Amniotic epithelial cell (primary cell): ENCODE results near the gene PEX3.
A peak's percentile ranks its signal among the peaks of the same experiment; 100 is the strongest.
"Not testable (repeated sequence)": the region's sequence is repeated elsewhere in the genome, so short reads cannot be mapped to it uniquely, and the experiment has no call there.

Experiments used
- DNase-seq: peaks from one replicate; pipeline ENCODE4 v3.0.0-alpha.2; 2010; ENCODE audit warnings: low read depth

The PEX3 gene

DNA sequence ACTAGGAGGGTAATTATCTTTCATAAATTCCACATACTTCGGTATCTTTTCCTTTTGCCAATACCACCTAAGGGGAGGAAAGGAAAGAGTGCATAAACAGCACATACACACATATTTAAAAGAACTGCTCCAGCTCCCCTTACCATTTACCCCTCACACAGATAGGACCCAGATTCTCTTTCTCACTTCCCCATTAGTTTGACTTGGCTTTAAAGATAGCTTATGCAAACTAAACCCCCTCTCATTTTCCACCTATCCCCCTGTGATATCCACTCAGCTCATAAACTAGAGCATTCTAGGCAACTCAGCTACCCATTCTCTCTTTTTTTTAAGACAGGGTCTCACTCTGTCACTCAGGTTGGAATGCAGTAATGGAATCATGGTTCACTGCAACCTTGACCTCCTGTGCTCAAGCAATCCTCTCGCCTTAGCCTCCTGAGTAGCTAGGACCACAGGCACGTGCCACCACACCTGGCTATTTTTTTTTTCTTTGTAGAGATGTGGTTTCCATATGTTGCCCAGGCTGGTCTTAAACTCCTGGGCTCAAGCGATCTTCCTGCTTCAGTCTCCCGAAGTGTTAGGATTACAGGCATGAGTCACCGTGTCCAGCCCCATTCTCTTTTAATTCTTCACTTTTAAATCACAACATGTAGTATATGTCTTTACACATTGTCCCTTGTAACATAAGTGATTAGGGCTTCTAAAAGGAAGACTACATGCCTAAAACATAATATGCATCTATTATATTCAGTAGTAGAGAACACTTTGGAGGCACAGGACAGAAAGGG, 56.9 kb downstream of the PEX3 start:
- DNase-seq, result peak; percentile 21

DNA sequence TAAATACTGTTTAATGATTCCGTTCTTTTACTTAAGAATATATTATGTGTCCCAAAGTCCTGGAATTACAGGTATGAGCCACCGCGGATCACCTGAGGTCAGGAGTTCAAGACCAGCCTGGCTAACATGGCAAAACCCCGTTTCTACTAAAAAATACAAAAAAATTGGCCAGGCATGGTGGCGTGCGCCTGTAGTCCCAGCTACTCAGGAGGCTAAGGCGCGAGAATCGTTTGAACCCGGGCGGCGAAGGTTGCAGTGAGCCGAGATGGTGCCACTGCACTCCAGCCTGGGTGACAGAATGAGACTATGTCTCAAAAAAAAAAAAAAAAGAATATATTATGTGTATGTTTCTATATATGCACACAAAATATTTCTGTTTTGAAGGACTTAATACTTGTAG, 59.7 kb downstream of the PEX3 start:
- not testable (repeated sequence) for DNase-seq

DNA sequence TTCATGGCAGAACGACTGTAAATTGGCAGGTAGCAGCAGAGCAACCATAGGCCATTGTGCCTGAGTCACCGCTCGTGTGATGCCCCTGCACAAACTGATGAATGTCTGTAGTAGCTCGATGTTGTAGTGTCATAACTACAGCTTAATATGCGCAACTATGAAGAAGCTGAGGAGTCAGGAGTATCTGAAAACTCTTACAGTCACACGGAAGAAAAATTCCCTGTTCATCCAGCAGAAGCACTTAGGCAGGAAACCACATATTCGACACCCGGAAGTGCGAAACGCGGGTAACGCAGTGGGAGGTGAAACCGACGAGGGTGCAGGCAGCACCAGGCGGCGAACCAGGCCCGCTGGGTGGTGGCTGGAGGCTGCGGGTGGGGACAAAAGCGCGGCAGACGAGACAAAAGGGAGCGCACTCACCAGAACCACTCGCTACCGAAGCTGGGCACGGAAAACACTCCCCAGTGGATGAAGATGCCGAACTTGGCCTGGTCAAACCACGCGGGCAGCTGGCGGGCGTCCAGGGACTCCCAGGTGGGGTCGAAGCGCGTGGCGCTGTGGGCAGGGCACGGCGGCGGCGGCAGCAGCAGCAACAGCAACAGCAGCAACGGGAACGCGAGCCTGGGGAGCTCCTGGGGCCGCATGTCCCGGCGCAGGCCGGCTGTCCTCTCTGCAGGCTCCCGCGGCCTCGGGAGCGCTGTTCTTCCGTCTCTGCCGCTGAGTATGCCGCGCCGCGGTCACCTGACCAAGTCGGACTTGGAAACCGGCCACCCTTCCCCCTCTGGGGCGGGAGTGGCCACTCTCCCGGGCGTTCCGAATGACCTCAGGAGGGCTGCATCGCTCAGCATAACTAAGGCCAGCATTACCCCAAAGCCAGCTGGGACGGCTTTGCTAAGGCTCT, 60.6 kb downstream of the PEX3 start, which contains the start of gene FUCA2:
TSS of gene FUCA2 (minus strand) at position 730 of the 901 bp plus-strand sequence. CDS start at position 644, 86 bp downstream.
- DNase-seq, result peak; percentile 82

DNA sequence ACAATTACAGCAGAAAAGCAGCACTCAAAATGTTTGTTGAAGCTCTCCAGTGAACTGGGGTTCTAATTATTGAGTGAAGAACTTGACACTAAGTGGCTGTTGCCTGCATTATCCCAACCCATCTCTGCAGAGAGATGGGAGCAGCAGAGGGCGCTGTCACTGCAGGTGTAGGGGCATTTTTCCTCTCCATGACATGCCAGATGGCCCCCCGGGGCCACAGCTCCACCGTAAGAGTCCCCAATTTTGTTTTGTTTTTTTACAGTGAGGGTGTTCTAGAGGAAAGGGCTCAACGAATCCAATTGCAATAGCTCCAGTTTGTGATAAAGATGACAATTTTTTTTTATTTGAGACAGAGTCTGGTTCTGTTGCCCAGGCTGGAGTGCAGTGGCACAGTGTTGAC, 62.8 kb downstream of the PEX3 start:
- no peak for DNase-seq

DNA sequence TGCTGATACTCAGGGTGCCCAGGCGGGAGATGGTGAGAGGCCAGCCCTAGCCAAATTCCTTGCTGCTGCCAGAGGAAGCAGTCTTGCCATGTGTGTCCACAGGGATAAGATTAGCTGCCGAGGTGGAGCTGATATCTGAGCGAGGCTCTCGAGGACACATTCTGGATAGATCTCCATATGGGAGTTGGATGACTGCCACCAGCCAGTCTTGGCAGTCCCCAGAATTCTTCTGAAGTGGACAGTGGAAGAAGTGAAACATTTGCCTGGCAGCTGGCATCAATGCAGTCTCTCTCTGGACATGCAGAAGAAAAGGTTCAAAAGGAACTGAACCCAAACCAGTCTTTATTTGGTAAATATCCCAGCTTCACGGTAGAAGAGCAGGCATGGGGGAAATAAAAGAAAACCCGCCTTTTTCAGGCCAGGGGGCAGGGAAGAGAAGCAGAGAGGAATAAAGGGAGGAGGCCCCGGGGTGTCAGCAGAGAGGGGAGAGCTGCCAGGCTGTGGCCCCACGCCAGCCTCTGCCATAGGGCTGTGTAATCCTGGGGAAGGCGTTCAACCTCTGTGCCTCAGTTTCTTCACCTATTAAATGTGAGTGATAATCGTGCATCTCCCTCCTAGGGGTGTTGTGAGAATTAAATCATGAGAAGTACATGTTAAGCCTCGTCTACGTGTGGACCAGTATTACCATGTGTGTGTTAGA, 64.6 kb downstream of the PEX3 start:
- no peak for DNase-seq

DNA sequence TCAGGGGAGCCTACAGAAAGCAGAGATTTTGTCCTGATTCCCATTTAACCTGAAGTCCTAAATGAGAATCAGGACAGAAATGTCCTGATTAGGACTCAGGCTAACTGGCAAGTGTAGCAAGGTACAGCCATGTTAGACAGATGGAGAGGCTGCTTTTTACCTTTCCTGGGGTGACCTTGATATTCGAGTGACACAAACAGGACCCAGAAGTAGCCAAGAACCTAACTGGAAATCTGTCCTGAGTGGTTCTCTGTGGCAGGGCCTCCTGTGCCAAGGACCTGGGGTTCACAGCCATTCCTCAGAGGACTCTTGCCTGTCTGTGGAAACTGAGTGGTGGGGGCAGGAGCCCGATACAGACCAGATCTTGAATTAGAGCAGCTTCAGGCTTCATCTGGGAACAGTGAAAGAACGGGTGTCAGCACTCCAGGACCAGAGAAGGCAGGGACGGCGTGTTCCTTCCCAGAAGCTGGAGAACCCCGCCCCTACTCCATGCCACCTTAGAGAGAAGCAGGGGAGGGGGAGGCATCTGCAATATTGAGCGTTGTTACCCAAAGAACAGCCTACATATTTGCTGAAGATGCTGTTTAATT, 65.3 kb downstream of the PEX3 start:
- DNase-seq, result no peak

DNA sequence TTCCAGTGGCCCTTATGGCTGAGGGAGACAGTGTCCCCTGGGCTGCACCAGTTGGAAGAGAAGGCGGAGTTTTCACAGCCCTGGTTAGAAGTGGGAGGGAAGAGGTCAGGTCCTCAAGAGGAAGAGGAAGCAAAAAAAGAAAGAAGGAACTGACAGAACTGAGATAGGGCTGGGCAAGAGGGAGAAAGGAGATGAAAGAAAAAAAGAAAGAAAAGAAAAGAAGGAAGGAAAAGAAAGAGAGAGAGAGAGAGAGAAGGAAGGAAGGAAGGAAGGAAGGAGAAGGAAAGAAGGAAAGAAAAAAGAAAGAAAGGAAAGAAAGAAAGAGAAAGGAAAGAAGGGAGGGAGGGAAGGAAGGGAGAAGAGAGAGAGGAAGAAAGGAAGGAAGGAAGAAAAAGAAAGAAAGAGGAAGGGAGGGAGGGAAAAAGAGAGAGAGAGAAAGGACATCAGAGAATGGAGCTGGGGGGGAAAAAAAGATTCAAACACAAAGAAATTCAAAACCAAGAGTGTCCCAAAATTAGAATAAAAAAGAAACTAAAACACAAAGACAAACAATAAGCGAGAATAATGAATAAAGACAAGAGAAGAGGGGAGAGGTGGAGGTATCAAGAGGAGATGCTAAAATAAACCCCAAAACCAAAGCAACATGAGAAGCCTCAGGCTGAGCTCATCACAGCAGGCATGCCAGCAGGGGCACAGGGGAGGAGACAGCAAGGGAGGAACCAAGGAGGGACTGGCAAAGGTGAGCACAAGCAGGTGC, 66.3 kb downstream of the PEX3 start:
- no peak for DNase-seq

DNA sequence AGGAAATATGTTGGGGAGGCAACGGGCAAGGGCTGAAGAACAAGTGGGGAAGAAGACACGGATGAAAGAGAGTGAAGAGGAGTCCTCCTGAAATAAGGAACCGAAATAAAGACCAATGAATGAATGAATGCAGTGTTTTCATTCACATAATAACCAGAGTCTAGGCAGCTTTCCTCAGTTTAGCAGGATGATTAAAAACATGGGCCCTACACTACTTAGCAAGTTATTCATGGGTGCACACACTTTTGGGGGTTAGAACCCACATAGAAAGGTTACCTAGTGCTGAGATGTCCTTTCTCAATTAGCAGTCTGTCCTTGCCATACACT, 66.8 kb downstream of the PEX3 start:
- no peak for DNase-seq

DNA sequence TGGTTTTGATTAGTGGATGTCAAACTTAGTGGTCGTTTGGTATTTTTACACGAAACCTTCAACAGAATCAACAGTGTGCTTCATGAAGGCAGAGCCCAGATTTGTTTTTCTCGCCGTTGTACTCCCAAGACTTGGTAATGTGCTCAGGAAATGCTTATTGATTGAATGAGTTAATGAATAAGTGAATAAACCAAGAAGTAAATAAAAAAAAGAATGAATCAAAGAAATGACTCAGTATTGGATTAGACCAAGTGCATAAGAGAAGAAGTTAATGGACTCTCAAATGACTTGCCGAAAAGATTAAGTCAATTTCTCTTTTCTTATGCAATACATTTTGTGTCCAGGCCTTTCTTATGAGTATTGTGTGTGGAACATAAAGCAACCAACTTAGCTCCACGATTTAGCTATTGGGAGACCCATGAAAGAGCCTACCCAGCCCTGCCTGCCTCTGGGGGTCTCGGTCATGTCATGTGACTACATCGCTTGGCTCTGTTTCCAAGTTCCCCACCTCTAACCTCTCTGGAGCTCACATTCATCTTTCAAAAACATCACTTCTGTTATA, 71.5 kb downstream of the PEX3 start:
- no peak for DNase-seq

DNA sequence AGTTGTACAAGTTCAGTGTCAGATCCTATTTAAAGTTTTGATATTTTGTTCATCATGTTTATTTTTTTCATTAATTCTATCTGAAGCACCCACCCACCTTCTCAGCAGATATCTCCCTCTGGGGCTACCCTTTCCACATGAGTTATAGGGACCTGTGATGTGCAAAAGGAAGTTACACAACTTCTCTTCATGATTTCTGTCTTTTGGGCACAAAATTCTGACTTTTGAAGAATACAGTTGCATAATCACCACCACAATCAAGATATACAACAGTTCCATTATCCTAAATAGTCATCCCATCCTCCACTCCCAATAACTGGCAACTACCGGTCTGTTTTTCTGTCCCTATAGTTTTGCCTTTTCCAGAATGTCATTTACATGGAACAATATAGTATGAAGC, 74.8 kb downstream of the PEX3 start:
- no peak for DNase-seq

DNA sequence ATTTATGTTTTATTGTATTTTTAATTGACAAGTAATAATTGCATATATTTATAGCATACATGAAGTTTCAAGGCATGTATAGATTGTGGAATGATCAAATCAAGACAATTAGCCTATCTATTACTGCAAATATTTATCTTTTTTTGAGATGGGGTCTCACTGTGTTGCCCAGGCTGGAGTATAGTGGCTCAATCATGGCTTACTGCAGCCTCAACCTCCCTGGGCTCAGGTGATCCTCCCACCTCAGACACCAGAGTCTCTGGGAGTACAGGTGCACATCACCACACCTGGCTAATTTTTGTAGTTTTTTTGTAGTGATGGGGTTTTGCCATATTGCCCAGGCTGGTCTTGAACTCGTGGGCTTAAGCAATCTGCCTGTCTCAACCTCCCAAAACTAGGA, 77.1 kb downstream of the PEX3 start:
- no peak for DNase-seq

DNA sequence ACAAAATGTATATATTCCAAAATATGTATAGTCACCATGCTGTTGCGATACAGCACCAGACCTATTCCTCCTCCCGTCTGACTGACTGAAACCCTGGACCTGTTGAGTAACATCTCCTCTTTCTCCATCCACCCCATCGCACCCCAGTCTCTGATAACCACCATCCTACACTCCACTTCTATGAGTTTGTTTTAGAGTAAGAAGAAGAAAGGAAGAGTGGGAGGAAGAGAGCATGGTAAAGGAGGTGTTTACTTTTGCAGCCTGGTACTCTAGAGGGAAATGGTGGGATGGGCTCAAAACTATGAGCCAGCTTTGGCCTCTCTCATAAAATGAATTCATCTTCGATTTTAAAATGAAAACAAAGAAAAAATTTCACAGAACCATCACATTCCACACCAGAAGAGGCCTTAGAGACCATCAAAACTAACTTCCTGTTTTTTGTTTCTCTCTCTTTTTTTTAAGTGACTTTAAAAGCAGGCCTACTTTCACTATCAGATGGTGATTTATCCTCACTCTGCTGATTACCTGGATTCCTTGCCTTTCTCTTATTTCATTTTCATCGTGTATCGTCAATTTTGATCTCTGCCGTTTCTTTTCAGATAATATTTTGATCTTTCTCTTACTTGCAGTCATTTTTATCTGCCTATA, 77.7 kb downstream of the PEX3 start:
- DNase-seq, result no peak

DNA sequence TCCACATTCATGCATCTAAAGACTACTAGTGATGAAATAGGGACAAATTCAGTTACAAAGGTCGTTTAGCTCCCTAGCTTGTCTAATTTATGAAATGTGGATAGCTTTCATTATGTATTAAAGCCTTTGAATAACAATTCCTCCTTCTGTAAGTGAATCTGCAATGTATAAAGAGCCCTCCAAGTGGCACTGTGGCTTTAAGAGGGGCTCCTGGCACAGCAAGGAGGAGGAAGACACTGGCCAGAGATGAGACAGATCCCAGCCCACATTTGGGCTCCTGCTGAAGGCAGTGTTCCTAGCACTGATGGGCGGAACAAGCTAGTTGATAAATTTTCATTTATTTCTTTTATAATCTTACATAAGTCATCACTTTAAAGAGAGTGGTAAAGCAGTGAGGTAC, 78.5 kb downstream of the PEX3 start:
- DNase-seq, result no peak

DNA sequence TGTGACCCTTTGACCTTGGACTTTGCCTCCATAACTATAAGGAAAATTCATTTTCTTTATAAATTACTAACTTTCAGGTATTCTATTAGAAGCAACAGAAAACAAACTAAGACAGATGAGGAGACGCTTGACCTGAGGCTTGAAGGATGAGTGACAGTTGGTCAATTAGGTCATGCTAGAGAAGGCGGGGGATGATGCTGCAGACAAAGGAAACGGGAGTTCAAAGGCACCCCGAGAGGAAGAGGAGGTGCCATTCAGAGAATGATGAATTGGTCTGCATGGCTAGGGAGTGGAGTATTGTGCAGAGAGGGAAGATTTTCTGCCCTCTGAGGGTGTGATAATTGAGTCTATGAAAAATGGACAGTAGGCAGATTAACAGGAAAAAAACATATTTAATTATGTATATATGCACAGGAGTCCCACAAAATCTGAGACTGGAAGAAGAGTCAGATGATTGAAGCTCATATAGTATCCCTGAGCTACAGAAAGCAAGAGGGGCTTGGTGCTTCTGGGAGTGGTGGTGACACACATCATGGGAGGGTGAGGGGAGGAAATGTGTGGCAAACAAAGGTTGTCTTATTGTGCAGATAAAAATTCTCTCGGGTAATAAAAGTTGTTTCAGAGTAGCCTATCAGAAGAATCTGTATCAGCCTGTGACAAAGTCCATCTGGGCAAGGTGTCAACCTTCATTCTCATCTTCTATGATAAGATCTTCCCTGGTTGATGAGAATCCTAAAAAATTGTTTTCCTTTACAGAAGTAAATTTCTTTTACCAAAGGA, 81.3 kb downstream of the PEX3 start:
- no peak for DNase-seq

DNA sequence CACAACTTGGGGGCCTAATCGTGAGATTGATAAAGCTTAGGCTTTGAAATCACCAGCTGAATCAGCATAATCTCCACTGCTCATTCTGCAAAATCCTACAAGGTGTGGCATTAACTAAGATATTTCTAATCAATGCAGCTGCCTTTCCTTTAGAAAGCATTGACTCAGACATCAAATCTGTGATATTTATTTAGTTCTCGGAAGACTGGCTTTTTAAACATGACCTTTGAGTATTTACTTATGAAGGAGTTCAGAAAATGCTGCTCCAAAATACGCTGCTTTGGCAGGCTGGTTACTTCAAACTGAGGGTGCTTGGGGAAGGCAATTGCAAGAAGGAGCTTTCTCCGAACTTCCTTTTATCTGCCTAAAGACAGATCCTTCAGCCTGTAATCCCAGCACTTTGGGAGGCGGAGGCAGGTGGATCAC, 84.6 kb downstream of the PEX3 start:
- no peak for DNase-seq

DNA sequence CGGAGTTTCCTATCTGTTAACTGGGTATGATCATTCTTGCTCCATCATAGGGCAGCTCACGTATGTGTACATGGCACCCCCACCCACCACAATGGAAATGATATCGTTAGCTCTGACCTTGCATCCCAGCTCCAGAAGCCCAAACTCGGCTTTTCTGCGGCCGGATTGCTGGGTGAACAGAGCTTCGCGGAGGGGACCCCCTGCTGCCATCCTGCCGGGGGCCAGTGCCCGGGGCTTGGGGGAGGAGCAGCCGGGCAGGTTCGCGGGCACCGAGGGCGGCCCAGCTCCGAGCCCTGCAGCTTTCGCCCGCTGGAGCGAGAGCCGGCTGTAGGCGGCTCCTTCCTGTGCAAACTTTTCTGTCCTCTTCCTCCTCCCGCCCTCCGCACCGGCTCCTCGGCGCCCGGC, 85.9 kb downstream of the PEX3 start:
- DNase-seq, result no peak

DNA sequence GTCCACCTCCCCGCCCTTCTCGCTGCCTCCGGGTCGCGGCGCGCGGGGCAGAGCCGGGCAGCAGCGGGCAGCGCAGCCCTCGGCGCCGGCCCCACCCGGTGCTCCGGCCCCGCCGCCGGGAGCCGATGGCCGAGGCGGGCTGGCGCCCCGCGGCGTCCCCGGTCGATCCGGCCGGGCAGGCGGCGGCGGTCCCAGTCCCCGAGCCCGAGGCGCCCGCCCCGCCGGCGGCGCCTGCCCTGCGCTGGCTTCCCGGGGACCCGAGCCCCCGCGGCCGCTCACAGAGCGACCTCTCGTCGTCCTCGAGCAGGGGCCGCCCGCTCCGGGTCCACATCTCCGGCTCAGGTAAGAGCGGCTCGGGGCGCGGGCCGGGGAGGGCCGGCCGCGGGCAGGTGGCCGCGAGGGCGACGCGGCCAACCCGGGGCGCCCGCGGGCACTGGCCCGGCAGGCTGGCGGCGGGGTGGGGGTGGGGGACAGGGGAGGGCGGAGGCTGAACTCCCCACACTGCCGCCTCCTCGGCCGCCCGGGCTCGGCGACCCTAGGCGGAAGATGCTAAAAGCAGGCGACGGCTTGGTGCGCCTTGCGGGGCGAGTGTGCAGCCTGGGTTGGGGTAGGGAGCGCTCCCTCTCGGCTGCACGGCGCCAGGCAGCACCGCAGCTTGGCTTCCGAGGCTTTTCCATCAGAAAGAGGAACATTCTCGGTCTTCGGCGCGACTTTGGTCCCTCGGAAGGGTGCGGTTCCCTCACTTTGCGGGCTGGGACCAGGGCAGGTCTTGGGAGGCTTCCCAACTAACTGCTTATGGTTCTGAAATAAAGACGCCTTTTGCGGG, 86.5 kb downstream of the PEX3 start:
- DNase-seq, result peak; percentile 29

DNA sequence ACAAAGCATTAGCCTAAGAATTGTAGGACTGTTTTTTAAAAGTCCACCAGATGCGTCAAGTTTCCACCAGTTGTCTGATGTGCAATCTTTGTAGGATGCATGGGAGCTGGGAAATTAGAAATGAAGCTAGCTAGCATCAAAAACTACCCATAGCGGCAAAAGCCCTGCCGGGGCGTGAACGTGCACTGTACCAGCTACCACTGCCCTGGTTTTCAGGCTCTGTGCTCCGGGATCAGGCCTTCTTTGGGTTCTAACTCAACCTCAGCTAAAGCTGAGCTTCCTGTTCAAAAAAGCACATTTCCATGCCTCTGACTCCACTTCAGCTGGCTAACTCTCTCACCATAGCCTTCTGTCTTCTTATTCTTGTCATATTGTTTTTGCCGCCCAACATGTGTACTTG, 87.8 kb downstream of the PEX3 start:
- DNase-seq, result no peak

DNA sequence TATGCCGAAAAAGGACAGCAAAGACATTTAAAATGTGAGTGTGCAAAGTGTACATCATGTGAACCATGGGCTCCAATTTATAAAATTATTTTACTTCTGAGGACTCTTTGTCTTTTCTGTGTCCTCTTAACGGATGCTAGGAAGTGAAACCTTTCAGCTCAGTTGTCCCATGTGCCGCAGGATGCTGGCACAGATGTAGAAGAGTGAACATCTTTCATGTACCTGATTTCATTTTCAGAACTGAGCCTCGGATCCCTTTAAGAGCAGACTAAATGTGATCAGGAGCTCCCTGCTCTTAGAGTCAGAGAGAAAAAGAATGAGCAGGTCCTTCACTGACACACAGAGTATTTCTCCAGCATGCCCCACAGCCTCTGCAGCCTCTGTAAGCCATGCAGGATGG, 88.5 kb downstream of the PEX3 start:
- no peak for DNase-seq
